Astrocyte (in vitro differentiated cells and primary cell): ENCODE data around the gene ANXA2R. TPM values are rescaled to one million over a fixed set of nuclear protein-coding genes. Genes with fewer than 3 reads are reported as not detected.

Experiments used
- DNase-seq: peaks from one replicate; pipeline ENCODE4 v3.0.0-alpha.2; 2010; ENCODE audit warnings: low read depth
- FAIRE-seq: peaks from 2 replicates; lab custom pipeline; 2011; peaks lifted over from hg19 to GRCh38; lab: Jason Lieb, UNC
- H2AFZ ChIP-seq: 2 replicates; pipeline ENCODE4 v1.6.0; 2012; ENCODE audit warnings: low read depth, low read length, inconsistent platforms
- H3K27ac ChIP-seq: 2 replicates; pipeline ENCODE4 v1.5.1; 2011; ENCODE audit warnings: low read depth, low read length, inconsistent platforms
- H3K27me3 ChIP-seq: 2 replicates; pipeline ENCODE4 v1.6.0; 2011; ENCODE audit warnings: low read length, inconsistent platforms; ENCODE audit not compliant: insufficient read depth
- H3K36me3 ChIP-seq: 2 replicates; pipeline ENCODE4 v1.5.1; 2011; ENCODE audit warnings: low read length, inconsistent platforms; ENCODE audit not compliant: insufficient read depth
- H3K4me1 ChIP-seq: 2 replicates; pipeline ENCODE4 v1.5.1; 2011; ENCODE audit warnings: low read length, inconsistent platforms; ENCODE audit not compliant: insufficient read depth
- H3K4me2 ChIP-seq: 2 replicates; pipeline ENCODE4 v1.6.0; 2012; ENCODE audit warnings: low read length, inconsistent platforms
- H3K4me3 ChIP-seq: 2 replicates; pipeline ENCODE4 v1.5.1; 2011; ENCODE audit warnings: low read depth, mild to moderate bottlenecking, low read length, inconsistent platforms; ENCODE audit not compliant: insufficient read depth
- H3K79me2 ChIP-seq: 2 replicates; pipeline ENCODE4 v1.6.0; 2012; ENCODE audit warnings: mild to moderate bottlenecking, low read length, inconsistent platforms; ENCODE audit not compliant: insufficient read depth
- H3K9ac ChIP-seq: 2 replicates; pipeline ENCODE4 v1.6.0; 2012; ENCODE audit warnings: mild to moderate bottlenecking, low read length, inconsistent platforms
- H3K9me3 ChIP-seq: 2 replicates; pipeline ENCODE4 v1.5.1; 2012; ENCODE audit warnings: low read depth, mild to moderate bottlenecking, low read length, inconsistent platforms; ENCODE audit not compliant: insufficient read depth
- H4K20me1 ChIP-seq: 2 replicates; pipeline ENCODE4 v1.6.0; 2012; ENCODE audit warnings: low read length, inconsistent platforms; ENCODE audit not compliant: insufficient read depth
- H3K27ac Mint-ChIP-seq: one replicate; pipeline ENCODE4 v1.8.0; 2021; ENCODE audit warnings: mild to moderate bottlenecking, mixed read lengths; ENCODE audit not compliant: unreplicated experiment
- H3K27me3 Mint-ChIP-seq: one replicate; pipeline ENCODE4 v1.8.0; 2021; ENCODE audit warnings: low read depth, mixed read lengths; ENCODE audit not compliant: unreplicated experiment
- H3K36me3 Mint-ChIP-seq: one replicate; pipeline ENCODE4 v1.8.0; 2021; ENCODE audit warnings: low read depth, mixed read lengths; ENCODE audit not compliant: unreplicated experiment
- H3K4me1 Mint-ChIP-seq: one replicate; pipeline ENCODE4 v1.8.0; 2021; ENCODE audit warnings: low read depth, mixed read lengths; ENCODE audit not compliant: unreplicated experiment
- H3K4me3 Mint-ChIP-seq: one replicate; pipeline ENCODE4 v1.8.0; 2021; ENCODE audit warnings: mild to moderate bottlenecking, moderate library complexity, mixed read lengths; ENCODE audit not compliant: unreplicated experiment
- H3K9me3 Mint-ChIP-seq: one replicate; pipeline ENCODE4 v1.8.0; 2021; ENCODE audit warnings: mild to moderate bottlenecking, mixed read lengths; ENCODE audit not compliant: unreplicated experiment
- EZH2 ChIP-seq: IDR thresholded peaks from 2 replicates; pipeline ENCODE4 v1.6.1; 2012; ENCODE audit warnings: mild to moderate bottlenecking, low read length, inconsistent platforms; ENCODE audit not compliant: insufficient read depth
- total RNA-seq: library from RNA; stranded (reverse); gene quantifications from 2 replicates; pipeline ENCODE4 v1.2.1, GENCODE V29; 2021
- TF ChIP-seq, protein P1 (sequence below): IDR thresholded peaks from 2 replicates; pipeline ENCODE4 v1.5.1; 2011; ENCODE audit warnings: low read depth, mild to moderate bottlenecking, inconsistent platforms, low read length, moderate library complexity; ENCODE audit not compliant: insufficient read depth

ANXA2R gene
- total RNA-seq, 1 donor from 2014 or later = 0.50 TPM

DNA sequence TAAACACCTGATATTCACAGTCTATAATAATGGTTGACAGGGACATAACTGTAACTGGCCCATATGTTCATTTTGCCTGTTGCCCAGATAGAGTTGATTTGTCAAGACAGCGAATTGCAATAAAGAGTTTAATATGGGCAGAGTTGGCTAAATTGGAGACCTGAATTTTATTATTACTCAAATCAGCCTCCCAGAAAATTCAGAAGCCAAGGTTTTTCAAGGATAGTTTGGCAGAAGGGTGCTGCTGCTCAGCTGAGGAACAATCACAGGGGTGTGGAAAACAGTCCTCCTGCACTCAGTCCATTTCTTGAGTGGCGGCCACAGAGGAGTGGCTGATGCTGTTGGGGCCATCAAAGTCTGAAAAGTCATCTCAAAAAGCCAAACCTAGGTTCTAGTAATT lies 19.0 kb downstream of the ANXA2R start:
- H3K79me2 ChIP-seq = peaks cover 19% of the 10 kb centered on the region

DNA sequence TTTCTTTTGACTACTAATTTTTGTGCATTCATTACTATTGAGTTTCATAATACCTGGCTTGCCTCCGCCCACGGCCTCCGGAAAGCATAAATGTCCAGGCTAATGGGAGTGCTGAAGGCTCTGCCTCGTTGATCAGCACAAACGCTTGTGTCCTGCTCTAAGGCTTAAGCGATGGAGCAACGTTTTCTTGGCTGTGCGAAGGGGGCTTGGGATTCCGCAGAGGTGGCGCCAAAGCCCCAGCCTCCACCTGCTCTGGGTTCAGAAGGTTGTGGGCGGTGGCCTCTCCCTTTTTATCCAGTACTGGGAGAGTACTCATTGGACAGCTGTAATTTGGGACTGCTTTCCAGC lies 19.7 kb downstream of the ANXA2R start:
- Histone ChIP-seq H4K20me1 (no peaks in the 10 kb centered on the region), H2AFZ (no peak overlapping the region), H3K9me3 (no peaks in the 10 kb centered on the region), H3K9ac (peak overlapping the region; percentile 91), H3K79me2 (peaks cover 22% of the 10 kb centered on the region), H3K4me1 (peaks cover 13% of the 10 kb centered on the region), H3K36me3 (no peaks in the 10 kb centered on the region), H3K27me3 (no peaks in the 10 kb centered on the region), H3K27ac (no peak overlapping the region), H3K4me3 (peak overlapping the region; percentile 85), H3K4me2 (peak overlapping the region; percentile 97)
- H3K27me3 Mint-ChIP-seq = peaks cover 56% of the 10 kb centered on the region
- no peak for FAIRE-seq
- no peak for TF ChIP-seq EZH2
- TF ChIP-seq, protein P1, sequence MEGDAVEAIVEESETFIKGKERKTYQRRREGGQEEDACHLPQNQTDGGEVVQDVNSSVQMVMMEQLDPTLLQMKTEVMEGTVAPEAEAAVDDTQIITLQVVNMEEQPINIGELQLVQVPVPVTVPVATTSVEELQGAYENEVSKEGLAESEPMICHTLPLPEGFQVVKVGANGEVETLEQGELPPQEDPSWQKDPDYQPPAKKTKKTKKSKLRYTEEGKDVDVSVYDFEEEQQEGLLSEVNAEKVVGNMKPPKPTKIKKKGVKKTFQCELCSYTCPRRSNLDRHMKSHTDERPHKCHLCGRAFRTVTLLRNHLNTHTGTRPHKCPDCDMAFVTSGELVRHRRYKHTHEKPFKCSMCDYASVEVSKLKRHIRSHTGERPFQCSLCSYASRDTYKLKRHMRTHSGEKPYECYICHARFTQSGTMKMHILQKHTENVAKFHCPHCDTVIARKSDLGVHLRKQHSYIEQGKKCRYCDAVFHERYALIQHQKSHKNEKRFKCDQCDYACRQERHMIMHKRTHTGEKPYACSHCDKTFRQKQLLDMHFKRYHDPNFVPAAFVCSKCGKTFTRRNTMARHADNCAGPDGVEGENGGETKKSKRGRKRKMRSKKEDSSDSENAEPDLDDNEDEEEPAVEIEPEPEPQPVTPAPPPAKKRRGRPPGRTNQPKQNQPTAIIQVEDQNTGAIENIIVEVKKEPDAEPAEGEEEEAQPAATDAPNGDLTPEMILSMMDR = no peak
- H3K9me3 Mint-ChIP-seq = peaks cover 7% of the 10 kb centered on the region
- peaks cover 5% of the 10 kb centered on the region for H3K4me1 Mint-ChIP-seq
- DNase-seq = peak; percentile 61
- no peak overlapping the region for H3K27ac Mint-ChIP-seq
- no peaks in the 10 kb centered on the region for H3K36me3 Mint-ChIP-seq
- peak overlapping the region; percentile 76 for H3K4me3 Mint-ChIP-seq

More for the DNA sequence above, 19.0 kb downstream of the ANXA2R start:
- H3K27me3 Mint-ChIP-seq = peaks cover 56% of the 10 kb centered on the region
- TF ChIP-seq, protein P1 = no peak
- no peak for TF ChIP-seq EZH2
- FAIRE-seq (no peak), DNase-seq (no peak)
- no peak overlapping the region for H3K27ac Mint-ChIP-seq
- Histone ChIP-seq H3K36me3 (no peaks in the 10 kb centered on the region), H2AFZ (no peak overlapping the region), H3K9ac (no peak overlapping the region), H3K9me3 (no peaks in the 10 kb centered on the region), H3K27ac (no peak overlapping the region), H3K27me3 (no peaks in the 10 kb centered on the region), H4K20me1 (no peaks in the 10 kb centered on the region), H3K4me2 (no peak overlapping the region), H3K4me3 (no peak overlapping the region), H3K4me1 (peaks cover 13% of the 10 kb centered on the region)
- H3K4me3 Mint-ChIP-seq = no peak overlapping the region
- no peaks in the 10 kb centered on the region for H3K36me3 Mint-ChIP-seq
- H3K9me3 Mint-ChIP-seq = peaks cover 12% of the 10 kb centered on the region
- peaks cover 4% of the 10 kb centered on the region for H3K4me1 Mint-ChIP-seq

DNA sequence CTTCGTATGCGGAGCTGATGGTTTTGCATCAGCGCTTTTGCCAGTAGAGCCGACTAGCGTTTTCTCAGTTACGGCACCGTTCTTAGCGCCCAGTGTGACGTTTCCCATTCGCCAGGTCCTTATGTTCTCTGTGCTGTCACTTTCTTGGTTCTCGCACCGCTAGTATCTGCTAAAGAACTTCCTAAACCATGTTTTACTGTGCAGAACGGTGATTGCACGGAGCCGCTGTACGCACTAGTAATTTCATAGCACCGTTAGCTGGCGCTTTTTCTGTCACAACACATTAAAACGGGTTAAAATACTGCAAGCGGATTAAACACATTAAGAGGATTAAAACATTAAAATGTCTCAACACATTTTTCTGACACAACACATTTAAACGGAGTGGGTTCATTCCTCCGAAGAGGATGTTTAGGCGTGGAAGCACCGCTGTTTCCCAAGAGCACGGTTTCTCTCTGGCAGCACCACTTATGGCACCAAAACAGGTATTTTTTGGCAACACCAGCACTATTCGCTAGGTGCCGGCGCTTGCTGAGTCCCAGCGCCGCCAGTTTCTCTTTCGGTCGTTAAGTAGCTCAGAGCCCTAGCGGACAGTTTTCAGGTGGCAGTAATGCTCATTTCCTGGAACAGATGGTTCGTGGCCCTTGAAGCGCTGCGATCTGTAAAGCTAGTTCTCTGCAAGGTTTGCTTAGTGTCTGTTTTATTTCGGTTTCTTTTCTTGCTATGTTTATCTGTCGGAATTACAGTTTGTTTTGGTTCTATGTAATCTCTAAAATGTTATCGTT lies 20.3 kb downstream of the ANXA2R start:
- DNase-seq = peak; percentile 87
- TF ChIP-seq, protein P1 = peak; percentile 63
- TF ChIP-seq EZH2 = no peak
- no peaks in the 10 kb centered on the region for H4K20me1 ChIP-seq
- Mint-ChIP-seq H3K36me3 (no peaks in the 10 kb centered on the region), H3K4me1 (peaks cover 5% of the 10 kb centered on the region), H3K4me3 (peak overlapping the region; percentile 76), H3K27me3 (peaks cover 56% of the 10 kb centered on the region), H3K9me3 (peaks cover 7% of the 10 kb centered on the region), H3K27ac (no peak overlapping the region)
- peak overlapping the region; percentile 70 for H3K27ac ChIP-seq
- H3K9me3 ChIP-seq = no peaks in the 10 kb centered on the region
- H3K79me2 ChIP-seq = peaks cover 22% of the 10 kb centered on the region
- H3K4me2 ChIP-seq = peak overlapping the region; percentile 97
- peak overlapping the region; percentile 91 for H3K9ac ChIP-seq
- H3K27me3 ChIP-seq = no peaks in the 10 kb centered on the region
- H3K36me3 ChIP-seq = no peaks in the 10 kb centered on the region
- H2AFZ ChIP-seq = peak overlapping the region; percentile 61
- peaks cover 13% of the 10 kb centered on the region for H3K4me1 ChIP-seq
- peak overlapping the region; percentile 85 for H3K4me3 ChIP-seq
- no peak for FAIRE-seq
